Measurements from ENCODE around the gene FTO.

FTO gene

GRCh38 chr16:54140057-54140787 is 436.3 kb downstream of the FTO start:
- DNase-seq = no peak

DNA sequence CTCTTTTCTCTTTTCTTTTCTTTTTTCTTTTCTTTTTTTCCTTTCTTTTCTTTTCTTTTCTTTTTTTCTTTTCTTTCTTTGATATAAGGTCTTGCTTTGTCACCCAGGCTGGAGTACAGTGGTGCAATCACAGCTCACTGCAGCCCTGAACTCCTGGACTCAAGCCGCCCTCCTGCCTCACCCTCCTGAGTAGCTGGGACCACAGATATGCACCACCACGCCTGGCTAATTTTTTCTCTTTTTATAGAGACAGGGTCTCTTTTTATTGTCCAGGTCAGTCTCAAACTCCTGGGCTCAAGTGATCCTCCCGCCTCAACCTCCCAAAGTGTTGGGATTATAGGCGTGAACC is 436.8 kb downstream of the FTO start:
- DNase-seq = no peak

DNA sequence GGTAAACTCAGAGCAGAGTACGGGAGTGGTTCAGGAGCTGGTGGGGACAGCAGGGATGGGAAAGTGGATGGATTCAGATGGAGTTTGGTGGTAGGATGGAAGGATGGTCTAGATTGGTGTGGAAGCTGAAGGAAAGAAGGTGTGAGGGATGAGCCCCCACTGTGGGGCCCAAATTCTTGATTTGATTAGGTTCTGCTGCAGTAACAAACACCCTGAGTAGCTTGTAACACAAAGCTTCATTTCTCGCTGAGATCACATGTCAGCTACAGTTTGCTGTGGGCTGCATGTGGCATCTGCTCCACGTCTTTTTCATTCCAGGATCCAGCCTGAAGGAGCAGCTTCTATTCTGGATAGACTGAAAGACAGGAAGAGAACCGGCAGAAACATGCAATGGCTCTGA is 438.8 kb downstream of the FTO start:
- DNase-seq = no peak

GRCh38 chr16:54143410-54143809 is 439.5 kb downstream of the FTO start:
- no peak for DNase-seq

DNA sequence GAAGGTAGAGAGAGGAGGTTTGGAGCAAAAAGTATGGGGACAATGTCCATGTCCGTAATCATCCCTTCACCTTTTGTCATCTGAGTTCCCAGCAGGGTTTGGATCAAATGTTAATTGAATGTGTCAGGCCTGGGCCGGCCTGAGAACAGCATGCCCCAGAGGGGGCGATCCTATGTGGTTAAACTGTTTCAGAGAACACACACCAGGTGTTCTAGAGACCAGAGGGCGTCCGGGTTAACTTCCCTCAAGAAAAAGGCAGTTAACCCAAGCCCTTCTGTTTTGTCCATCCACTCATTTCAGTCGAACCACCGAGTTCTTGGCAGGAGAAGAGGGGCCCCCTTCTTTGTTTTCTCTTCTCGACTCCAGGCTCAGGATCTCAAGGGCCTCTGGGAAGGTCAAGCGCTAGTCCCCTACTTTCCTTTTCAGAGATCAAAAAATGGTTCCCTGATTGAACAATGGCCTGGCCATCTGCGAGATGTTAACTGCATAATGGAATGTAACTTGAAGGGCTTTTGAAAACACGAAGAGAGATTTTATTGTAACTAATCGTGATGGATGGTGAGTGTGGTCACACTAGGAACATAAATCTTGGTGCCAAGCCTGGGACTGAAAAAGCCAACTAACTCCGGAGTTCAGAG is 440.1 kb downstream of the FTO start:
- no peak for DNase-seq

- DNase-seq = no peak
Observed at GRCh38 chr16:54144572-54144947, 440.6 kb downstream of the FTO start.

GRCh38 chr16:54145881-54146280 is 441.9 kb downstream of the FTO start:
- no peak for DNase-seq

GRCh38 chr16:54148974-54149373 is 445.0 kb downstream of the FTO start:
- DNase-seq = no peak

- DNase-seq = no peak
Observed at GRCh38 chr16:54150861-54151260, 446.9 kb downstream of the FTO start.

GRCh38 chr16:54152362-54153239 is 448.6 kb downstream of the FTO start:
- no peak for DNase-seq

DNA sequence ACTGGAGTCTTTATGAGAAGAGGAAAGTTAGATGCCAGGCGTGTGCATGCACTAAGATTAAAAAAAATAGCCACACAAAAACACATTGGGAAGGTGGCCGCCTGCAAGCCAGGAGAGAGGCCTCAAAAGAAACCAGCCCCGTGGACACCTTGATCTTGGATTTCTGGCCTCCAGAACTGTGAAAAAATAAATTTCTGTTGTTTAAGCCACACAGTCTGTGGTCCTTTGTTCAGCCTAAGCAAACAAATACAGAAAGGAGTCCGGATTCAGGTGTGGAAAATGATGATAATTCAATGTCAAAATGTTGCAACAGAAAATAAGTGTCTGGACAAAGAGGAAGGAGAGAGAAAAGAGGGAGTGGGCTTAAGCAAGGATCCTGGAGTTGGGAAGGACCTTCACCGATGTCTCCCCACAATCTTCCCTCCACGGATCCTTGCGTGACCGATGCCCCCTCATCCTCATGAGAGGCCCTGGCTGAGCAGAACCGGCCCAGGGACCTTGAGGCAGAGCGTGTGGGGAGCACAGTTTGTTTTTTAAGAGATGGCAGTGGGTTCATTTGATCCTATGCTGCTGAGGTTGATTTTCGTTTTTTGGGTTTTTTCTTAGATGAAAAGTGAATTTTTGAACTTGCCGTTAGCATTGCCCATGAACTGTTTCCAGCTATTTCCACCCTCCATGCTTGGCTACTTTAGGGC is 449.4 kb downstream of the FTO start:
- DNase-seq = no peak

DNA sequence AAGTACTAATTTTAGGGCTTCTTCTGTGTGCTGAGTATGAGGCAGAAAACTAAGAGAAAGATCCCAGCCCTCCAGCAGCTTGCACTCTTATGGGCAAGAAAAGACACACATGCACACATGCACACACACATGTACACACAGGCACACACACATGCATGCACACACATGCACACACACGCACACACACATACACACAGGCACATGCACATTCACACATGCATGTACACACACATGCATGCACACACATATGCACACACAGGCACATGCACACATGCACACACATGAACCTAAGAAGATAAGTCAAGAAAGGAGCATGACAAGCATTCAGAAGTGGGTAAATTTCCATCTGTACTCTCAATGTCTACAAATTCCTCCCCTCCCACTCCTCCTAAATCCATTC is 452.4 kb downstream of the FTO start:
- no peak for DNase-seq

GRCh38 chr16:54158986-54159385 is 455.0 kb downstream of the FTO start:
- DNase-seq = no peak

DNA sequence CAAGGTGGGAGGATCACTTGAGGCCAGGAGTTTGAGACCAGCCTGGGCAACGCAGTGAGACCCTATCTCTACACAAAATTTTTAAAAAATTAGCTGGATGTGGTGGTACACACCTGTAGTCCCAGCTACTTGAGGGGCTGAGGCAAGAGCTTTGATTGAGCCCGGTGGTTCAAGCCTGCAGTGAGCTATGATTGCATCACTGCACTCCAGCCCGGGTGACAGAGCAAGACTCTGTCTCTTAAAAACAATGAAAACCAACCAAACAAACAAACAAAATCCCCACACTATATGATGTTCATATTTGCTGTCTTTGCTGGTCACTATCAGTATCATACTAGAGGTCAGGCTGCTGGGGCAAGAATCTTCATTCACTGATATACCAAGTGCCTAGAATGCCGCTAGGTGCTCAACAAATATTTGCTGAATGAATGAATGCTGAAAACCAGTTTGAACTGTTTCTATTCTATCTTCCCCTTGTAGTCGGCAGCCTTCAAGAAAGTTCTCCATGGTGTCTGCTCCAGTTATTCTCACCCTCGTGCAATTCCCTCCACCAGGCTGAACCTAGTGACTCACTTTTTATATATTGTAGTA is 455.6 kb downstream of the FTO start:
- DNase-seq = no peak

- DNase-seq = no peak
Observed at GRCh38 chr16:54160252-54160860, 456.4 kb downstream of the FTO start.

DNA sequence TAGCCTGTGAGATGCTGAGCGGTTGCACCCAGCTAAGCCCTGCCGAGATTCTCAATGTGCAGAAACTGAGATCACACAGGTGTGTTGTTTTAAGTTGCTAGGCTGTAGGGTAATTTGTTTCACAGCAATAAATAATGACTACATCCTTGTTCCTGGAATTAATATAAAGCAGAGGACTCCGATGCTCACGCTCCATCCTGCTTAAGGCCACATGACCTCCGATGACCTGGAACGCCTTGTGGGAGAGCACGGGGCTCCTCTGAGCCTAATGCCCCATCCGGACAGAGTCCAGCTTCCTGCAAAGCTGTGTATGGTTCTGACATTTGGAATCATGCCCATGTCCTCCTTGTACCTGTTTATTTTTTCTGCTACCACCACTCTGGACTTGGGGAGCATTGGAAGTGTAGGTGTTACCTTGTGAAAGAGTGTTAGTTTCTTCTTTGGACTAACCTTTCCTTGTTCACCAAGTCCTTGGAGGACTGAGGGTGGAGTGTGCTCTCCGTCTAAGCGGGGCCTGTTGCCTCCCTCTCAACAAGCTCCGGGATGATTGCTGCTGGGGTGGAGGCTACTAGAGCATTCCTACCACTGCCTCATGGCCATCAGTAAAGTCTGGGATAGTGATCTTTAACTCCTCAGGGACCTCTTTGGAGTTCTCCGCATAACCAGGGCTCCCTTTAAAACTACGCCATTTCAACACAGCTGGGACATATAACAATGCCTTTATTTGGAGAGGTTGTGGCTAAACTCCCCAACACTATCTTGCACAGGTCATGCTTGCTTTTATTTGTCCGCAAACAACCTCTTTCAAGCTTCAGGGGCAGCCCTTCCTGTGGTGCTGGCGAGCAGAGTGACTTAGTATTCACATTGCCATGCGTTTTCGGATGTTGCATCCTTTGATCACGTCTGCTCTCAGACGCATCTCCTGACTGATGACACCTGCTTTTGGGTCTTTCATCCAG is 457.3 kb downstream of the FTO start:
- no peak for DNase-seq

- DNase-seq = no peak
Observed at GRCh38 chr16:54163197-54163843, 459.4 kb downstream of the FTO start.

- DNase-seq = no peak
Observed at GRCh38 chr16:54164789-54165173, 460.8 kb downstream of the FTO start.

- DNase-seq = no peak
Observed at GRCh38 chr16:54165174-54165911, 461.4 kb downstream of the FTO start.
